Neural crest cell (in vitro differentiated cells): ENCODE results near the gene NR1H2. TPM values are rescaled to one million over a fixed set of nuclear protein-coding genes. Genes with fewer than 3 reads are reported as not detected.

Experiments
- DNase-seq: peaks from one replicate; pipeline ENCODE4 v3.0.0; 2021; ENCODE audit warnings: low read depth, mixed read lengths, low spot score
- H3K27ac Mint-ChIP-seq: one replicate; pipeline ENCODE4 v1.8.0; 2021; ENCODE audit warnings: mild to moderate bottlenecking, mixed read lengths; ENCODE audit not compliant: unreplicated experiment
- H3K27me3 Mint-ChIP-seq: 2 replicates; pipeline ENCODE4 v1.8.0; 2021; ENCODE audit warnings: low read depth, mild to moderate bottlenecking, mixed read lengths
- H3K36me3 Mint-ChIP-seq: 2 replicates; pipeline ENCODE4 v1.8.0; 2021; ENCODE audit warnings: low read depth, mild to moderate bottlenecking, mixed read lengths
- H3K4me1 Mint-ChIP-seq: 2 replicates; pipeline ENCODE4 v1.8.0; 2021; ENCODE audit warnings: mixed read lengths
- H3K4me3 Mint-ChIP-seq: one replicate; pipeline ENCODE4 v1.8.0; 2021; ENCODE audit warnings: mild to moderate bottlenecking, mixed read lengths
- H3K9me3 Mint-ChIP-seq: 2 replicates; pipeline ENCODE4 v1.8.0; 2021; ENCODE audit warnings: mixed read lengths
- total RNA-seq: library from RNA; stranded (reverse); gene quantifications from 2 replicates; pipeline ENCODE4 v1.2.1, GENCODE V29; 2021
- TF ChIP-seq, protein P1 (sequence below): fragments of 200-600 bp; sonication (generic); conservative IDR thresholded peaks from 2 replicates; pipeline ENCODE4 v1.5.0; 2021; ENCODE audit warnings: antibody characterized with exemption, mild to moderate bottlenecking

The NR1H2 gene
- total RNA-seq, 1 donor from 2014 or later = 22.8 TPM

DNA sequence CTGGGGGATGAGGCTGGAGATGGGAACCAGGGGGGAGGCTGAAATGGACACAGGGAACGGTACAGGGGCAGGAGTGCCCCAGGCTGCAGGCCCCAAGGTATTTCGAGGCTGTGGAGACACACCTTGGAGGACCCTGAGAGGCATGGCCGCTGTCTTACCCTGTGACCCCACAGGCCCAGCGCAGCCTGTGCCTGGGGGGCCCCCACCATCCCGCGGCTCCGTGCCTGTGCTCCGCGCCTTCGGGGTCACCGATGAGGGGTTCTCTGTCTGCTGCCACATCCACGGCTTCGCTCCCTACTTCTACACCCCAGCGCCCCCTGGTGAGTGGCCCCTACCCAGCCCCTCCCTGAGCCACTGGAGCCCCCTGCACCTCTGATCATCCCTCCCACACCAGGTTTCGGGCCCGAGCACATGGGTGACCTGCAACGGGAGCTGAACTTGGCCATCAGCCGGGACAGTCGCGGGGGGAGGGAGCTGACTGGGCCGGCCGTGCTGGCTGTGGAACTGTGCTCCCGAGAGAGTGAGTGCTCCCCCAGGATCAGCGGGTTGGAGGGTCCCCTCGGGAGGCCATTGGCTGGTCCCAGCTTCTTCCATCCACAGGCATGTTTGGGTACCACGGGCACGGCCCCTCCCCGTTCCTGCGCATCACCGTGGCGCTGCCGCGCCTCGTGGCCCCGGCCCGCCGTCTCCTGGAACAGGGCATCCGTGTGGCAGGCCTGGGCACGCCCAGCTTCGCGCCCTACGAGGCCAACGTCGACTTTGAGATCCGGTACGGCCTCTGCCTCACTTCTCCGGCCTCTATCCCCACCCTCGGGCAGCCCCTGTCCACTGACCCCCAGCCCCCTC lies 25.6 kb downstream of the NR1H2 start:
- Mint-ChIP-seq H3K36me3 (peaks cover 14% of the 10 kb centered on the region), H3K27ac (no peak overlapping the region), H3K4me3 (no peak overlapping the region), H3K4me1 (peaks cover 18% of the 10 kb centered on the region), H3K27me3 (no peaks in the 10 kb centered on the region), H3K9me3 (no peaks in the 10 kb centered on the region)
- TF ChIP-seq, protein P1, sequence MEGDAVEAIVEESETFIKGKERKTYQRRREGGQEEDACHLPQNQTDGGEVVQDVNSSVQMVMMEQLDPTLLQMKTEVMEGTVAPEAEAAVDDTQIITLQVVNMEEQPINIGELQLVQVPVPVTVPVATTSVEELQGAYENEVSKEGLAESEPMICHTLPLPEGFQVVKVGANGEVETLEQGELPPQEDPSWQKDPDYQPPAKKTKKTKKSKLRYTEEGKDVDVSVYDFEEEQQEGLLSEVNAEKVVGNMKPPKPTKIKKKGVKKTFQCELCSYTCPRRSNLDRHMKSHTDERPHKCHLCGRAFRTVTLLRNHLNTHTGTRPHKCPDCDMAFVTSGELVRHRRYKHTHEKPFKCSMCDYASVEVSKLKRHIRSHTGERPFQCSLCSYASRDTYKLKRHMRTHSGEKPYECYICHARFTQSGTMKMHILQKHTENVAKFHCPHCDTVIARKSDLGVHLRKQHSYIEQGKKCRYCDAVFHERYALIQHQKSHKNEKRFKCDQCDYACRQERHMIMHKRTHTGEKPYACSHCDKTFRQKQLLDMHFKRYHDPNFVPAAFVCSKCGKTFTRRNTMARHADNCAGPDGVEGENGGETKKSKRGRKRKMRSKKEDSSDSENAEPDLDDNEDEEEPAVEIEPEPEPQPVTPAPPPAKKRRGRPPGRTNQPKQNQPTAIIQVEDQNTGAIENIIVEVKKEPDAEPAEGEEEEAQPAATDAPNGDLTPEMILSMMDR = no peak
- DNase-seq = no peak

DNA sequence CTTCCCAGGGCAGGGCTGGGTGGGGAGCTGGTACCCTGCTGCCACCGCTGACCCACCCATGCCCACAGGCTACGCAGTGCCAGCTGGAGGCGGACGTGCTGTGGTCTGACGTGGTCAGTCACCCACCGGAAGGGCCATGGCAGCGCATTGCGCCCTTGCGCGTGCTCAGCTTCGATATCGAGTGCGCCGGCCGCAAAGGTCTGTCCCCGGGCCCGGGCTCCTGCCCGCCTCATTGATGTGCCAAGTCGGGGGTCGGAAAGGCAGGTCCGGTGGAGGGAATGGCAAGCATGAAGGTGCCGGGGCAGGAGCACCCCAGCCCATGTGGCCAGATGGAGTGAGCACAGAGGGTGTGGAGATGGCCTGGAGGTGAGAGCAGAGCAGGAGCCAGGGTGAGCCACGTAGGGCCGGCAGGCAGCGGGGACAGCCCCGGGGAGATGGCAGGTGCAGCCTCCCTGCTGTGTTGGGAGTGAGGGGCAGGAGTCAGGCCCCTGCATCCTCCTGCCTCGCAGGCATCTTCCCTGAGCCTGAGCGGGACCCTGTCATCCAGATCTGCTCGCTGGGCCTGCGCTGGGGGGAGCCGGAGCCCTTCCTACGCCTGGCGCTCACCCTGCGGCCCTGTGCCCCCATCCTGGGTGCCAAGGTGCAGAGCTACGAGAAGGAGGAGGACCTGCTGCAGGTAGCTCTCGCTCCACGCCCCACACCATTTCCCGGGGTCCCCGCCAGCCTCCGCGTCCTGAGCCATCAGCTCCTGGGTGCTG lies 26.5 kb downstream of the NR1H2 start:
- DNase-seq = no peak
- Mint-ChIP-seq H3K36me3 (peaks cover 13% of the 10 kb centered on the region), H3K4me3 (no peak overlapping the region), H3K27me3 (no peaks in the 10 kb centered on the region), H3K4me1 (peaks cover 16% of the 10 kb centered on the region), H3K9me3 (no peaks in the 10 kb centered on the region), H3K27ac (no peak overlapping the region)
- TF ChIP-seq, protein P1 = no peak

DNA sequence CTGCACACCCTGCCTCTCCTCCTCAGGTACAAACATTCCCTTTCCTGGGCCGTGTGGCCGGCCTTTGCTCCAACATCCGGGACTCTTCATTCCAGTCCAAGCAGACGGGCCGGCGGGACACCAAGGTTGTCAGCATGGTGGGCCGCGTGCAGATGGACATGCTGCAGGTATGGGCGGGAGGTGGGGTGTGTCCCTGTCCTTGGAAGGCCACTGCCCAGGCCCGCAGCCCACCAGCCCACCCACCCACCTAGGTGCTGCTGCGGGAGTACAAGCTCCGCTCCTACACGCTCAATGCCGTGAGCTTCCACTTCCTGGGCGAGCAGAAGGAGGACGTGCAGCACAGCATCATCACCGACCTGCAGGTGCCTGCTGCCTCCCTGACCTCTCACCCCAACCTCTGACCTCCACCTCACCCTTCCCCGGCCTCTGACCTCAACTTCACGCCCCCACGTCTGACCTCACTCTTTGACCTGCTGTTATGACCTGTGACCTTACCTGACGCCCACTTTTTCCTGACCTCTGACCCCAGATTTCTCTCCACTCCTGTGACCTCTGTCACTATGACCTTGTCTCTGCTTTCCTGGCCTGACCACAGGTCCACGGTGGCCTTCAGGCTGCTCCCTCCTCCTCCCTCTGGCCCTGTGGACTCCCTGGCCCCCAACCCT lies 30.0 kb downstream of the NR1H2 start:
- H3K36me3 Mint-ChIP-seq = peaks cover 7% of the 10 kb centered on the region
- no peak overlapping the region for H3K4me3 Mint-ChIP-seq
- H3K4me1 Mint-ChIP-seq = no peaks in the 10 kb centered on the region
- DNase-seq = no peak
- TF ChIP-seq, protein P1 = no peak
- no peaks in the 10 kb centered on the region for H3K27me3 Mint-ChIP-seq
- no peak overlapping the region for H3K27ac Mint-ChIP-seq
- no peaks in the 10 kb centered on the region for H3K9me3 Mint-ChIP-seq

DNA sequence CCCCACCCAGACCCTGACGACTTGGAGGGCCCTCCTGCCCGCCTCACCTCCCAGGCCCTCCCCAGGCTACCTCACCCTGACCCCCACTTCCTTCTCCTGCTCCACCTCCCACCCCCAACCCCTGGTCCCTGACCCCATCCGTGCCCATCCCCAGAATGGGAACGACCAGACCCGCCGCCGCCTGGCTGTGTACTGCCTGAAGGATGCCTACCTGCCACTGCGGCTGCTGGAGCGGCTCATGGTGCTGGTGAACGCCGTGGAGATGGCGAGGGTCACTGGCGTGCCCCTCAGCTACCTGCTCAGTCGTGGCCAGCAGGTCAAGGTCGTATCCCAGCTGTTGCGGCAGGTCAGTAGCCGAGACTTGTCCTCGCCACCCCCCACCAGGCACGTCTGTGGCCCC lies 30.6 kb downstream of the NR1H2 start:
- no peaks in the 10 kb centered on the region for H3K4me1 Mint-ChIP-seq

DNA sequence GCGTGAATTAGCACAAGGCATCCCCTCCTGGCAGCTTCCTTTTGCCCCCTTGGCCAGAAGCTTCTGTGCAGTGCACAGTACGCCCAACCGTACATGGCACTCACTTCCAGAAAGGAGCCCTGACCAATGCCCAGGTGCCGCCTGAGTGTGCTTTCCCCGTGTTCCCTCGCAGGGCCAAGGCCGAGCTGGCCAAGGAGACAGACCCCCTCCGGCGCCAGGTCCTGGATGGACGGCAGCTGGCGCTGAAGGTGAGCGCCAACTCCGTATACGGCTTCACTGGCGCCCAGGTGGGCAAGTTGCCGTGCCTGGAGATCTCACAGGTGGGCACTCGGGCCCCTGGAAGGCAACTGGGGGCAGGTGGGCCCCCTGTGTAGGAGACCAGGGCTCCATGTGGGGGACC lies 33.1 kb downstream of the NR1H2 start:
- H3K4me1 Mint-ChIP-seq = peaks cover under 1% of the 10 kb centered on the region
- no peak for DNase-seq
- H3K4me3 Mint-ChIP-seq = no peak overlapping the region
- peaks cover 6% of the 10 kb centered on the region for H3K36me3 Mint-ChIP-seq
- H3K27me3 Mint-ChIP-seq = no peaks in the 10 kb centered on the region
- TF ChIP-seq, protein P1 = no peak
- H3K27ac Mint-ChIP-seq = no peak overlapping the region
- H3K9me3 Mint-ChIP-seq = no peaks in the 10 kb centered on the region

More for the DNA sequence above, 30.6 kb downstream of the NR1H2 start:
- peaks cover 7% of the 10 kb centered on the region for H3K36me3 Mint-ChIP-seq
- no peaks in the 10 kb centered on the region for H3K9me3 Mint-ChIP-seq
- no peak overlapping the region for H3K4me3 Mint-ChIP-seq
- TF ChIP-seq, protein P1 = no peak
- H3K27me3 Mint-ChIP-seq = no peaks in the 10 kb centered on the region
- DNase-seq = no peak
- no peak overlapping the region for H3K27ac Mint-ChIP-seq
